HG03520 (cell line): ENCODE data around the gene STAMBPL1.
"Not testable (repeated sequence)": the region's sequence is repeated elsewhere in the genome, so short reads cannot be mapped to it uniquely, and the experiment has no call there.

Source experiments
- ATAC-seq: cut with Tn5 transposase; IDR thresholded peaks from one replicate; pipeline ENCODE4 v1.9.1; 2021; ENCODE audit warnings: mild to moderate bottlenecking, moderate library complexity; ENCODE audit not compliant: unreplicated experiment

STAMBPL1 gene

GRCh38 chr10:88879534-88880281 lies at the start of gene STAMBPL1:
STAMBPL1 (plus strand) TSS chr10:88880245; CDS start chr10:88901709, 21,464 bp downstream.
- peak; percentile 31 for ATAC-seq

DNA sequence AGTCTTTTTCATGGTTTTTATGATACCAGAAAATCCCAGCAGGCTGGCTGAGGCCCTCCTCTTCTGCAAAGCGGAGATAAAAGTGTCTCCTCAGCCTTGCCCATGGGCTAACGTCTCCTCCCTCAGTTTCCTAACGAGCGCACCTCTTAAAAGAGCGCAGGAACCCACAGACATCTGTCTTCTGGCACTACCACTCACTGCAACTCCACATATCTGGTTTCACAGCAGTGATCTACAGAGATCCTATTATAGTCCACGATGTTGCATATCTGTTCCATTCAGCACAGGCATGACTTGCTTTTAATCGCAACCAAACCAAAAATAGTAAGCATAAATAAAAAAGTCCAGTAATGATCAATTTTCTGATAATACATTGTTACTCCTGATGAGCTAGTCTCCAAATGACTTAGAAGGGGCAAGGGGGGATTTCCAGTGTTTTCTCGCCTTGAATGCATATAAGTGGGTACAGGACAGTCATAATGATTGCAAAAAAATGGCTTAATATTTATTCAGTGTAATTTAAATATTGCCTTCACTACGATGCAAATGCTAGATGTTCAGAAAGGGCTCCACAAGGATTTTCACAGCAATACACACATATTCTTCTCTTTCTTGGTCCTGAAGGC lies 49.3 kb upstream of the STAMBPL1 start:
- ATAC-seq: no peak

DNA sequence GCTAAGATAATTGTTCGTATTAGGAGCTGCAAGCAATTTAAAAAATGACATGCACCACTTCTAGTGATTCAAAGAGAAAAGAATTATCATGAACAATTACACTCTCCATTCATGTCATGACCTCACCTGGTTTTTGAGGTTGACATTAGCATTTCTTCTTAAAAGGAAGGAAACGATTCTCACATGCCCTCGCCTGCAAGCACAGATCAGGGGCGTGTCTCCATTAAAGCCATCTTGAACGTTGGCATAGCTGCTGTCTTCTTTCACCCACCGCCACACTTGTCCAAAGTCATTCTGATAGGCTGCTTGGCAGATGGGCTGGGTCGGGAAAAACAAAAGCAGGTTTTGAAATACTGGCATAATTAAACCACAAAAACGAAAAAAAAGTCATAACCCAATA lies 48.3 kb upstream of the STAMBPL1 start:
- ATAC-seq: no peak

GRCh38 chr10:88832376-88832775 lies 47.7 kb upstream of the STAMBPL1 start:
- ATAC-seq: no peak

GRCh38 chr10:88833156-88833555 lies 46.9 kb upstream of the STAMBPL1 start:
- no peak for ATAC-seq

- ATAC-seq: no peak
These were observed 46.3 kb upstream of the STAMBPL1 start for GRCh38 chr10:88833723-88834122.

DNA sequence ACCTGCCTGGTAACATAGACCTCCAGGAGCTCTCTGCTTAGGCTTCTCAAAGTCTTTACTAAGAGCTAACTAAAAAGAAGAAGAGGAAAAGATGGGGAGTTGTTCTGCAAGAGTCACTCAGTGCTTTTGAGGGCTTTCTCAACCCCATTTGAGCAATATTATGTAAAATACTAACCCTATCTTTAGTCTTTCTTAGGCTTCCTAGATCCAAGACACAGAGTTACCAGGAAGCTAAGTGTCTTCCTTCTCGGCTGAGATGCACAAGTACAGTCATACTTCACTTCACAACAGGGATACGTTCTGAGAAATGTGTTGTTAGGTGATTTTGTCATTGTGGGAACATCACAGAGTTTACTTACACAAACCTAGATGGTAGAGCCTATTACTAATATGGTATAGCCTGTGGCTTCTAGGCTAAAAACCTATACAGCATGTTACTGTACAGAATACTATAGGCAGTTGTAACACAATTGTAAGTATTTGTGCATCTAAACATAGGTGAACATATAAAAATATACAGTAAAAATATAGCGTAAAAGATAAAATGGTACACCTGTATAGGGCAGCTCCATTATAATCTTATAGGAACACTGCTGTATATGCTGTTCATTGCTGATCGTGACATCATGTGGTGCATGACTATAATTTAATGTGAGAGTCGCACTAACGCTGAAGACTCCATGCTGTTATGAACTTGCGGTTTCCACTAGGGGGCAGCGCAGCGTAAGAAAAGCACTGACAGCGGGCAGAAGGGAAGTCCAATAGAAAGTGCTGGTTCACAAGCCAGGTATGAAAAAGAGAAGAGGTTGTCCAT lies 44.7 kb upstream of the STAMBPL1 start:
- peak; percentile 82 for ATAC-seq

- peak; percentile 12 for ATAC-seq
These were observed 44.2 kb upstream of the STAMBPL1 start for GRCh38 chr10:88835910-88836221.

GRCh38 chr10:88837632-88838031 lies 42.4 kb upstream of the STAMBPL1 start:
- not testable (repeated sequence) for ATAC-seq

GRCh38 chr10:88838766-88839350 lies 41.2 kb upstream of the STAMBPL1 start:
- no peak for ATAC-seq

DNA sequence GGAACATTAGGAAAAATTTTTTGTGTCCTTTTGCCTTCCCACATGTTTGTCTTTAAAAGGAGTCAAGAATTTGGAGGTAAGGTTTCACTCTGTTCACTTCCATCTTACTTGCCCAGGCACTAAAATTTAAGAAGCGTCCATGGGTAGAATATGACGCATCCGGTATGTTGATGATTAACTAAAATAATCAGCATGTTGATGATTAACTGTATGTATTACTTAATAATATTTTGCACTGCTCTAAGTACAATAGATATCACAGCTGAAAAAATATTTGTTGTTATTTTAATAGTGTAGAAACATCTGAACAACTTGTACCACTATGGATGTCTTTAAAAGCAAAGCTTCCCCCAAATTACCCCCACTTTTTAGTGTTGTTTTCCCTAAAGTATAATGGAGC lies 39.9 kb upstream of the STAMBPL1 start:
- ATAC-seq: no peak

DNA sequence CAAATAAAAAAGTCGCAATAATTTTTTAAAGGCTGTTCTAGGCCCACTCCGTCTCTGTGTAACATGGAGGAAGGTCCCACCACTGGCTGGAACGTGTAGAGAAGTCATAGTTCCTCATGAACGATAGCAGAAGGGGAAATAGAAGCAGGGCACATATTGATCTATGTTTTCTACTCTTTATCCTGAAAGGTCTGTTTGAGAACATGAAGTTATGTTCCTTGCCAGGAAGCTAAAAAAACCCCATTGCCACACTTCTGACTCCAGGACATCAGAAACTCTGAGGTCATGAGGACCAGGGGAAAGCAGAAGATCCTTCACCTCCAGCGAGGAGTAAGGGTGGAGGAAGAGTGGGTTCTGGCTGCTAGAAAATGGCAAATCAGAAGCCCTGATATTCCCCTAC lies 39.2 kb upstream of the STAMBPL1 start:
- ATAC-seq: no peak

- ATAC-seq: no peak
These were observed 38.5 kb upstream of the STAMBPL1 start for GRCh38 chr10:88841316-88842111.

DNA sequence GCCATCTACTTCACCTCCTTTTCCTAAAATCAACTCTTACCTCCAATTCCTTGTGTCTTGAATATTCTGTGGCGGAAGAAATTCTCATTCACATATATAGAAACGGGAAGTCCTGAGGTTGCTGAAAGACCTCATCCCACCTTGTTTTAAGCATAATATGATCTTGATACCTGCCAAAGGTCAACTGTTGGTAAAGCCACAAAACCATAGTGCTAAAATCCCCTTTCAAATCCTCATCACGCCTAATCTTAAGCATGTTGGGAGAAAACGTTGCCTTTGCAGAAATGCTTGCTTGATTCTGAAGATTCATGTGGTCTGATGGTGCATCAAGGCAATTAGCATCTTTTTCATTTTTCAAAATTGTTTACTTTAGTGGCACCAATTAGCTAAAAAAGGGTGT lies 36.9 kb upstream of the STAMBPL1 start:
- no peak for ATAC-seq

GRCh38 chr10:88848499-88848898 lies 31.5 kb upstream of the STAMBPL1 start:
- no peak for ATAC-seq

GRCh38 chr10:88849234-88849633 lies 30.8 kb upstream of the STAMBPL1 start:
- ATAC-seq: no peak

DNA sequence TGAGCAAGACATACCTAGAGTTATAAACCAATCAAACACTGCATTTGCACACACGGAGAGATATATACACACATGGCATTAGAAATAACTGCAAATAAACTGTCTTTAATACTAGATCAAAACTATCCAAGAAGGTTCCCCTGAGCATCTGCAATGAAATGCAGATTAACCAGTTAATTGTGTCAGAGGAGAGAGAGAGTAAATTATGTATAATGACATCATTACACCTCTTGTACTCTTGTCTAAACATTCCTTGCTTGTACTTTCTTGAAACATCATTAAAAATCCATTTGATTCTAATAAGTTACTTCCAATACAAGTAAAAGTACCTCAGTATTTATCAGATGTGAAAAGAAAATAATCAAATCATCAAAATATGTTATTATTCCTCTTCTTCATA lies 29.3 kb upstream of the STAMBPL1 start:
- no peak for ATAC-seq

DNA sequence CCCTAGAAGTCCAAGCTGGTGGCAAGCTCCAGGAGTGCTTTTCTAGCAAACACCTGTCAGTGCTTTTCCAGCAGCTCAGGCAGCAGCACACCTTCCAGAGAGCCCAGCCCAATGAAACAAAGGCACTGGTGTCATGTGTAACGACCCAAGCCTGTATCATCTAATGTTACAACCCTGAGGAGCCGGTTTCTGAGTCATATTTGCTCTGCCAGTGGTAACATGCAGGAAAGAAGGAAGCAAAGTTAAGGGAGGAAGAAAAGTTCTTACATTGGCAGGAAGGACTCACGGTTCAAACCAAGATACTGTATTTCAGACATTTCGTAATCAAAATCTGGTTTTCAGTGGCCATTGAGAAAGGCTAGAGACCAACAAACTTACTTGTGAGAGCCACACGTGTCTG lies 28.3 kb upstream of the STAMBPL1 start, which contains the start of gene ANKRD22:
ANKRD22 (minus strand) TSS at position 139 of the 400 bp plus-strand sequence. CDS start 237 bp downstream, outside the sequence.
- no peak for ATAC-seq

DNA sequence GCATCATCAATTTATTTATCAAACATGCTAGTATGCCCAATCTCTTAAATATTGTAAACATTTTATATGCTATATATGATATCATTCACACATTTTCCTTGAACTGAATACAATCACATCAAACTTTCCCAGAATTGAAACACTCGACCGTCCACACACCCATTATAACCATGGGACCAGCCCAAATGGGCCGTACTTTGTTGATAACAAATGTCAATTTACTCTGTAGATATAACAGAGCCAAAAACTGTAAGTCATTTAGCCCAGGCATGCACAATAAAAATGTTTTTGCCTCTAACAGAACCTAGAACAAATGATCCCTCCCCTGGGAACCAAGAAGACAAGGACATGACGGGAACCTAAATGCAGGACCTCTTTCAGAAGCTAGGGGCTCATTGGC lies 27.7 kb upstream of the STAMBPL1 start:
- ATAC-seq: no peak

DNA sequence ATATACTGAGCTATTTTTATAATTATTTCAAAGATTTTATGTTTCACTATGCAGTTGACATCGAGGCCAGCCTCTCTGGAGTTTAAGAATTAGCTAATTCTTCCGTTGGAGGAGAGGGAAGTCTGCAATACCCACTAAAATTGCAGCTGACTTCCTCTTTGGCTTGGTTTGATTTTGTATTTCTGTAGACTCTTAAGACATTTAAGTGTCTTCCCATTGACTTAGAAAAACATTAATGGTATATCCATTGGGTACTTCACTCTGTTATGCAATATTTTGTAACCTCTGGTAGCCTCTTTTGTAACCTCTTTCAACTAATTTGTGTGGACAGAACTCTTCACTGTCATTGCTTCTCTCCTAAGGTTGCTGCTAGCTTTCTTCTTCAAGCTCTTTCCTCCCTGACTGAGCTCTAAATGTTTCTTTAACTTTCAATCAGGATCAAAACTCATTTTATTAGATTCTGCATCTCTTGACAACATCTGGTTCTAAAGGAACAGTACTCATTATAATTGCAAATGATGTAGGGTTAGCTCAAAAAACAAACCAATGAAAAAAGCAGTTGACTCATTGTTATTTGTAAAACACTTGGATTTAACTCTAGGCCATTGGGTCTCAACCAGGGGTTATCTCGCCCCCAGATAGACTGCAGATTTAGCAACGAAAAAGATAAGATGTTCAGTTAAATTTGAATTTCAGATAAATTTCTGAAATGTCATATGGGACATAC lies 26.7 kb upstream of the STAMBPL1 start:
- ATAC-seq: no peak
